Esophagus (tissue), 2 donors: ENCODE results near the gene NUDCD3. TPM values are rescaled to one million over a fixed set of nuclear protein-coding genes. Genes with fewer than 3 reads are reported as not detected.

ENCODE experiments used
- H3K27ac ChIP-seq, 2 donors: one replicate each; pipeline ENCODE4 v1.5.1; 2013; ENCODE audit warnings: low read depth in 2 of 2, mild to moderate bottlenecking in 2 of 2, inconsistent platforms in 1 of 2, low read length in 1 of 2, moderate library complexity in 1 of 2
- H3K27me3 ChIP-seq, 2 donors: one replicate each; pipeline ENCODE4 v1.6.1; 2013; ENCODE audit warnings: low read length in 2 of 2, control low read depth in 1 of 2, mild to moderate bottlenecking in 1 of 2; ENCODE audit not compliant: insufficient read depth in 2 of 2, control insufficient read depth in 1 of 2
- H3K36me3 ChIP-seq, 2 donors: one replicate each; pipeline ENCODE4 v1.6.1; 2013; ENCODE audit warnings: low read length in 1 of 2; ENCODE audit not compliant: control insufficient read depth in 2 of 2, insufficient read depth in 2 of 2
- H3K4me1 ChIP-seq, 2 donors: one replicate each; pipeline ENCODE4 v1.6.1; 2013; ENCODE audit warnings: low read length in 1 of 2; ENCODE audit not compliant: control insufficient read depth in 2 of 2, insufficient read depth in 2 of 2
- H3K4me3 ChIP-seq, 2 donors: one replicate each; pipeline ENCODE4 v1.5.1; 2013; ENCODE audit warnings: low read length in 2 of 2, mild to moderate bottlenecking in 2 of 2, low read depth in 1 of 2, moderate library complexity in 1 of 2
- H3K9me3 ChIP-seq, 2 donors: one replicate each; pipeline ENCODE4 v1.6.1; 2013; ENCODE audit warnings: mild to moderate bottlenecking in 2 of 2, low read depth in 1 of 2, low read length in 1 of 2, moderate library complexity in 1 of 2; ENCODE audit not compliant: control insufficient read depth in 2 of 2, insufficient read depth in 1 of 2
- WGBS, 2 donors: extraction: QIAGEN DNeasy Blood & Tissue Kit; methylation state at CpG; one replicate each; pipeline ENCODE4 v1.1.7; 2013; 5-methylcytosine and 5-hydroxymethylcytosine counted together
- polyA plus RNA-seq, 2 donors: library from polyadenylated mRNA; stranded (reverse); fragments of 200-250 nt; gene quantifications; one replicate each; pipeline ENCODE4 v1.2.3, GENCODE V29; 2013
- donor health status: healthy with polysubstance abuse.
- donor health status: Bipolar disorder and iron deficiency.

Gene NUDCD3
- polyA plus RNA-seq, 2 donors = 20.5 to 21.2 TPM

GRCh38 chr7:44383566-44383965, 106.9 kb downstream of the NUDCD3 start:
- H3K27me3 ChIP-seq = no peaks in the 10 kb centered on the region
- H3K27ac ChIP-seq = no peak overlapping the region
- peaks cover 0 to 3% of the 10 kb centered on the region in 2 donors for H3K4me1 ChIP-seq
- H3K9me3 ChIP-seq = no peaks in the 10 kb centered on the region
- peaks cover 5 to 47% of the 10 kb centered on the region in 2 donors for H3K36me3 ChIP-seq
- H3K4me3 ChIP-seq = no peak overlapping the region
- 81 to 82% methylated on average over 11 of the region's 11 CpGs for WGBS, 2 donors

GRCh38 chr7:44382459-44383265, 107.8 kb downstream of the NUDCD3 start:
- Histone ChIP-seq H3K9me3 (no peaks in the 10 kb centered on the region), H3K4me3 (no peak overlapping the region), H3K36me3 (peaks cover 3 to 40% of the 10 kb centered on the region in 2 donors), H3K27me3 (no peaks in the 10 kb centered on the region), H3K27ac (no peak overlapping the region), H3K4me1 (peaks cover 0 to 3% of the 10 kb centered on the region in 2 donors)
- 82 to 83% methylated on average over 13 of the region's 13 CpGs for WGBS, 2 donors

- 88% methylated on average over 9 of the region's 9 CpGs for WGBS, 2 donors
- Histone ChIP-seq H3K4me3 (no peak overlapping the region), H3K9me3 (no peaks in the 10 kb centered on the region), H3K27me3 (no peaks in the 10 kb centered on the region), H3K4me1 (peaks cover 0 to 3% of the 10 kb centered on the region in 2 donors), H3K27ac (no peak overlapping the region), H3K36me3 (peaks cover 3 to 36% of the 10 kb centered on the region in 2 donors)
These were observed 108.8 kb downstream of the NUDCD3 start for GRCh38 chr7:44381494-44382220.

- peaks cover 0 to 3% of the 10 kb centered on the region in 2 donors for H3K4me1 ChIP-seq
- 72 to 88% methylated on average over 4 of the region's 4 CpGs for WGBS, 2 donors
- no peak overlapping the region for H3K27ac ChIP-seq
- no peak overlapping the region for H3K4me3 ChIP-seq
- peaks cover 3 to 29% of the 10 kb centered on the region in 2 donors for H3K36me3 ChIP-seq
- H3K9me3 ChIP-seq = no peaks in the 10 kb centered on the region
- H3K27me3 ChIP-seq = no peaks in the 10 kb centered on the region
These were observed 109.5 kb downstream of the NUDCD3 start for GRCh38 chr7:44380831-44381493.

GRCh38 chr7:44380189-44380830, 110.1 kb downstream of the NUDCD3 start:
- Histone ChIP-seq H3K27ac (no peak overlapping the region), H3K9me3 (no peaks in the 10 kb centered on the region), H3K4me1 (peaks cover 0 to 3% of the 10 kb centered on the region in 2 donors), H3K4me3 (no peak overlapping the region), H3K36me3 (peaks cover 3 to 23% of the 10 kb centered on the region in 2 donors), H3K27me3 (no peaks in the 10 kb centered on the region)
- 86 to 91% methylated on average over 2 of the region's 2 CpGs for WGBS, 2 donors

DNA sequence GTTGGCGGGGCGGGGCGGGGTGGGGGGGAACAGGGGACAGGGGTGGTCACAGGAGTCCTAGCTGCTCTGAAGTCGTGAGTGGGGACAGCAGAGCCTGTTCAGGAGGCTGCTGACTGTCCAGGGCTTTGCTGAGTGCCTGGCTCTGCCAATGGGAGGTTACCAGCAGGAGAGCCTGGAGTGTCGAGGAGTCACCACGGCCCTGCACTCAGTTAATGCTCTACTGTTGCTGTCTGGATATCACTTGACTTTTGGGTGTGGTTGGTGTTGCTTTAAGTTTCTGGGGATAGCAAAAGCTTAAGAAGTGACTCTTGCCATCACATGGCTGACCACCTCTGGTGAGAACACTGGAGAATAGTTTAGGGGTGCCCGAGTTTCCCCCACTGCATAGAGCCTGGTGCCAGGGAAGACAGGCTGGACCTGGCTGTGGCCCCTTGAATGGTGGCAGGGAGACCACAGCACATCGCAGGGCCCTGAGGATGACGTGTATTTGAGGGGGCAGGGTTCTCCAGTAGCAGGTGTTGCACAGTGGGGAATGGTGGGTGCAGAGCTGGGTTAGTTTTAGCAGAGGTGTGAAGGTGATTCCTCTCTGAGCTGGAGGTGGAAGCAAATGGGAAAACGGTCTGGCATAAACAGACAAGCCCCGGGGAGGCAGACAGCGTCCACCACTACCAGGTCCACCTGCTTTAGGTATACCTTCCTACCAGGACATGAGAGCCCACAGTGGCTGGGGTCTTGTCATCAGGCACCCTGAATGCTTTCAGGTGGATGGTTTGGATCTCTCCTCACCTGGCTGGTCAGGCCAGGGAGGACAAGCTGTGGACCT, 110.9 kb downstream of the NUDCD3 start:
- no peaks in the 10 kb centered on the region for H3K27me3 ChIP-seq
- WGBS, 2 donors = 87% methylated on average over 12 of the region's 12 CpGs
- H3K4me1 ChIP-seq = peaks cover 0 to 3% of the 10 kb centered on the region in 2 donors
- no peaks in the 10 kb centered on the region for H3K9me3 ChIP-seq
- no peak overlapping the region for H3K4me3 ChIP-seq
- no peak overlapping the region for H3K27ac ChIP-seq
- peaks cover 3 to 17% of the 10 kb centered on the region in 2 donors for H3K36me3 ChIP-seq

DNA sequence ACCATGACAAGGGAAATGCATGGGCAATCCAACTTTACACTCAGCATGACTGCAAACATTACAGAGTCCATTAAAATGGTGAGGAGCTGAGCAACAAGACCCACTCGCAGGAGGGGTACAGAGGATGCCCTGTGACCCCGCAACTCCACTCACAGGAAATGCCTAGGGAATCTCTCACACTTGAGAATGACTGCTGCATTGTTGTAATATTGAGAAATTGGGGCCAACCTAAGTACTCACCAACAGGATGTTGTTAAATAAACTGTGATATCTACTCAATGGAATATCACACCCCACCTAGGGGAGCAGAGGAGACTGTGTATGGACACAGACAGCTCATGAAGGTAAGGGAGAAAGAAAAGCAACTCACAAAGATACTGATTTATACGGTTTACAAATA, 111.7 kb downstream of the NUDCD3 start:
- Histone ChIP-seq H3K27ac (no peak overlapping the region), H3K36me3 (peaks cover 0 to 15% of the 10 kb centered on the region in 2 donors), H3K4me1 (peaks cover 0 to 3% of the 10 kb centered on the region in 2 donors), H3K27me3 (no peaks in the 10 kb centered on the region), H3K4me3 (no peak overlapping the region), H3K9me3 (no peaks in the 10 kb centered on the region)
- 73 to 74% methylated on average over 3 of the region's 3 CpGs for WGBS, 2 donors

GRCh38 chr7:44377681-44378421, 112.6 kb downstream of the NUDCD3 start:
- H3K9me3 ChIP-seq = no peaks in the 10 kb centered on the region
- H3K36me3 ChIP-seq = peaks cover 0 to 10% of the 10 kb centered on the region in 2 donors
- H3K27me3 ChIP-seq = no peaks in the 10 kb centered on the region
- H3K4me1 ChIP-seq = peaks cover 0 to 3% of the 10 kb centered on the region in 2 donors
- WGBS, 2 donors = 60 to 63% methylated on average over 5 of the region's 5 CpGs
- no peak overlapping the region for H3K27ac ChIP-seq
- H3K4me3 ChIP-seq = no peak overlapping the region
